B cell (primary cell): ENCODE results near the gene PXK.

ENCODE experiments used
- EZH2 ChIP-seq: IDR thresholded peaks from 2 replicates; pipeline ENCODE4 v1.6.1; 2012; ENCODE audit warnings: borderline replicate concordance, low read depth, mild to moderate bottlenecking, moderate library complexity, low read length; ENCODE audit not compliant: insufficient read depth, poor library complexity, severe bottlenecking
- TF ChIP-seq, protein P1 (sequence below): fragments of 200-600 bp; IDR thresholded peaks from one replicate; pipeline ENCODE4 v1.8.0; 2022; ENCODE audit warnings: antibody characterized with exemption, mild to moderate bottlenecking

DNA sequence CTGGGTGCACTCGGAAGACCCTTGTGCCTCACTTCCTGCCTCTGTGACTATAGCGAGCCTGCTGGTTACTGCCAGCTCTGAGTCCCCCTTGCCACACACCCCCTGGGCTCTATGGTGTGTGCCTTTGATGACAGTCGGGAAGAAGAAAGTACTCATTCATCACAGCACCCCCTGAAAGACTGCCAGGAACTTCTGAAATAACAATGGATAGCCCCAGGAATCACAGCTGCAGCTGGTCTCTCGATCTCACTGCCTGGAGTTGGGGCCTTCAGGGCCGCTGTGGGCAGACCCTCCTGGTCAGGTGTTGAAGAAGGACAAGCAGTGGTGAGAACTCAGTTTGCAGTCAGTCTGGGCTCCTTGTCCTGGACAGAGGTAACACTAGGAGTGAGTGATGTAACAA is 36.4 kb upstream of the PXK start:
- TF ChIP-seq, protein P1, sequence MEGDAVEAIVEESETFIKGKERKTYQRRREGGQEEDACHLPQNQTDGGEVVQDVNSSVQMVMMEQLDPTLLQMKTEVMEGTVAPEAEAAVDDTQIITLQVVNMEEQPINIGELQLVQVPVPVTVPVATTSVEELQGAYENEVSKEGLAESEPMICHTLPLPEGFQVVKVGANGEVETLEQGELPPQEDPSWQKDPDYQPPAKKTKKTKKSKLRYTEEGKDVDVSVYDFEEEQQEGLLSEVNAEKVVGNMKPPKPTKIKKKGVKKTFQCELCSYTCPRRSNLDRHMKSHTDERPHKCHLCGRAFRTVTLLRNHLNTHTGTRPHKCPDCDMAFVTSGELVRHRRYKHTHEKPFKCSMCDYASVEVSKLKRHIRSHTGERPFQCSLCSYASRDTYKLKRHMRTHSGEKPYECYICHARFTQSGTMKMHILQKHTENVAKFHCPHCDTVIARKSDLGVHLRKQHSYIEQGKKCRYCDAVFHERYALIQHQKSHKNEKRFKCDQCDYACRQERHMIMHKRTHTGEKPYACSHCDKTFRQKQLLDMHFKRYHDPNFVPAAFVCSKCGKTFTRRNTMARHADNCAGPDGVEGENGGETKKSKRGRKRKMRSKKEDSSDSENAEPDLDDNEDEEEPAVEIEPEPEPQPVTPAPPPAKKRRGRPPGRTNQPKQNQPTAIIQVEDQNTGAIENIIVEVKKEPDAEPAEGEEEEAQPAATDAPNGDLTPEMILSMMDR: no peak
- no peak for TF ChIP-seq EZH2
